Measurements from ENCODE around the gene ARL5B. TPM values are rescaled to one million over a fixed set of nuclear protein-coding genes. Genes with fewer than 3 reads are reported as not detected.
"Not testable (repeated sequence)": the region's sequence is repeated elsewhere in the genome, so short reads cannot be mapped to it uniquely, and the experiment has no call there.

ARL5B gene
- total and polyA plus RNA-seq, 2 of the 4 experiments (the other 2 are of a cell fraction) = 5.9 to 12.0 TPM

- BruUV-seq (replicated peaks); H4K5ac ChIP-seq (ENCODE audit: low read depth, low read length); H3K9me1 ChIP-seq (ENCODE audit: insufficient read depth, low read length); H4K20me1 ChIP-seq (ENCODE audit: insufficient read depth, low read length); DNase-seq; H4K91ac ChIP-seq (ENCODE audit: insufficient read depth, low read depth, low read length); H3K4ac ChIP-seq (ENCODE audit: low read depth, low read length); H3K23ac ChIP-seq (ENCODE audit: low read depth, low read length); H3K9ac ChIP-seq (ENCODE audit: low read depth, low read length); H3K4me2 ChIP-seq (ENCODE audit: low read depth, low read length); H3K27ac ChIP-seq (ENCODE audit: insufficient read depth, low read length); H3K4me1 ChIP-seq (ENCODE audit: control insufficient read depth, insufficient read depth, low read length); H4K8ac ChIP-seq (ENCODE audit: low read depth in 2 of 2, low read length in 2 of 2); H2AK5ac ChIP-seq (ENCODE audit: low read depth, low read length); ATAC-seq (ENCODE audit: low read depth); H2BK20ac ChIP-seq (ENCODE audit: low read depth, low read length); H2AK9ac ChIP-seq (replicated peaks; ENCODE audit: low read depth, low read length, poor library complexity); dilution Hi-C loops (cut with HindIII; ENCODE audit: low sequenced_read_pairs, unreplicated experiment); H2AFZ ChIP-seq (replicated peaks; ENCODE audit: low read length, poor library complexity); H3K36me3 ChIP-seq (ENCODE audit: control insufficient read depth, insufficient read depth, low read length); H3K56ac ChIP-seq (ENCODE audit: extremely low read depth, insufficient read depth, low read length); H2BK120ac ChIP-seq (ENCODE audit: low read depth, low read length); POLR2A ChIA-PET (ENCODE audit: unreplicated experiment); H3K9me3 ChIP-seq (ENCODE audit: control insufficient read depth, insufficient read depth, low read length); H3K27me3 ChIP-seq (ENCODE audit: control insufficient read depth, insufficient read depth, low read length); H3K14ac ChIP-seq (replicated peaks; ENCODE audit: low read depth, low read length); H3K79me1 ChIP-seq (ENCODE audit: low read depth in 1 of 2, low read length in 2 of 2); H3K18ac ChIP-seq (ENCODE audit: low read depth, low read length); H2BK15ac ChIP-seq (ENCODE audit: low read depth, low read length); intact Hi-C loops (cut with micrococcal nuclease); H3K4me3 ChIP-seq (ENCODE audit: insufficient read depth, low read depth, low read length); in situ Hi-C loops (cut with MboI; ENCODE audit: low sequenced_read_pairs); H2BK5ac ChIP-seq (ENCODE audit: low read depth, low read length, poor library complexity, severe bottlenecking): not testable (repeated sequence)
- CTCF ChIA-PET = interaction anchor here (0.6 kb wide), 2 partner anchors 10 to 494 kb away, joined by 3 to 4 read pairs; no protein-coding TSS in a partner anchor
- WGBS, 2 experiments (ENCODE audit: extremely low coverage in 2 of 2, insufficient read length in 1 of 2) = no CpG with 5 or more reads among the region's 2 CpGs
Observed at GRCh38 chr10:18639719-18640118, 19.5 kb upstream of the ARL5B start.

All from IMR-90 (cell line).